GM21717 (cell line): ENCODE data around the gene CYP4V2.

Experiments
- ATAC-seq: cut with Tn5 transposase; IDR thresholded peaks from one replicate; pipeline ENCODE4 v1.9.1; 2021; ENCODE audit warnings: mild to moderate bottlenecking, moderate library complexity; ENCODE audit not compliant: unreplicated experiment

The CYP4V2 gene

DNA sequence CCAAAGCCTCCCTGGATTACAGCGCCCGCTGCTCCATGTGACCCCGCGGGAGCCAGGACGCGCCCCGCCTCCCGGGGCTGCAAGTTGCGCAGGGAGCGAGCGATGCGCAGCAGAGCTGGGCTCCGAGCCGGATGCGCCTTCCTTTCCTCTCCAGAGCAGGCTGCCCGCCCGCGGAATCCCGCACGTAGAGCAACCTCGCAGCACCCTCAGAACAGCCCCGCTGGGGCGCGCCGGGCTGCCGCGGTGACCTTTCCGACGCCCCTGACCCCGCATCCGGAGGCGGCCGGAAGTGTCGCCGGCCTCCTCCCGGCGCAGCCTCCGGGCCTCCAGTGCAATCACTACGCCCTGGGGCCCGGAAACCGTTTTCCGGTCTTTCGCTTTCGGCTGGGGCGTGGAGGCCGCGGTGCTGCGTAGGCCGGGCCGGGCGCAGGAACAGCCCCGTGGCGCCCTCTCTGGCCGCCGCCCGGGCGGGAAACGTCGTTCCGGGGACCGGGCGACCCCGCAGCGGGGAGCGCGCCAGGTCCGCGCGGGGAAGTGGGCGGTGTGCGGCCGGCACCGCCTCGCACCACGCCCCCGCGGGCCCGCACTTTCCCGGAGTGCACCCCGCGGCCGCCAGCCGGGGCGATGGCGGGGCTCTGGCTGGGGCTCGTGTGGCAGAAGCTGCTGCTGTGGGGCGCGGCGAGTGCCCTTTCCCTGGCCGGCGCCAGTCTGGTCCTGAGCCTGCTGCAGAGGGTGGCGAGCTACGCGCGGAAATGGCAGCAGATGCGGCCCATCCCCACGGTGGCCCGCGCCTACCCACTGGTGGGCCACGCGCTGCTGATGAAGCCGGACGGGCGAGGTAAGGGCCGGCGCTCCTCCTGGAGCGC is at the start of gene CYP4V2:
Gene CYP4V2, plus strand, starts transcription at position 368 of the 866 bp plus-strand sequence. Its CDS starts 257 bp downstream, at position 625.
- ATAC-seq = peak; percentile 92

DNA sequence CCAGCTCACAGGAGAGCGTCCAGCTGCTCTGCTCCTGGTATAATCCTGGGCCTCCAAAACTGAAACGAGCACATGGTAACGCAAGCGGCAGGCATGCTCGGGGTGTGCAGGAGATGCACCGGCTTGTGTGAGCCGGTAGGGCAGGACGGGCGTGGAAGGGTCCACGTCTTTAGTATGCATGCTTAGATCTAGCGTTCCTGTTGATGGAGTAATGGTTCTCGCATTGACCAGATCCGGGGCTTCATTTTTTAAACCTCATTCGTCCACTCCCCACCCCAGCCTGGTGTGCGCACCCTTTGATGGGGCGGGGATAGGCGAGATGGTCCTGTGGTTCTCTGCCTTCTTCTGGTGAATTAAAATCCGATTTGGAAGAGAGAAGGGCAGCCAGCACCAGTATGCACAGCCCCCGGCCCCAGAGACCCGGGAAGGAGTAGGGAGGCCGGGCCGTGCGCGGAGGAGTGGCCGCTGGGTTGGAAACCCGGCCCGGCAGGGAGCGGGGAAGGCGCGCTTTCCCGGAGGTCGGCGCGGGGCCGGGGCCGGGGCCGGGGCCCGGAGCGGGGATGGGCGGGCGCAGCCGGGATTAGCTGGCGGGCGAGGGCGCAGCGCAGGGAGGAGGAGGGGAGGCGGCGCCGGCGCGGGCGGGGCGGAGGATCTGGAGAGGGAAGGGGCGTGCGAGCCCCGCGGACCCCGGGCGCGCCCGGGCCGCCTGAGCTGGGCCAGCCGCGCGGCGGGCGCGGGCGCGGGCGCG is 47.0 kb upstream of the CYP4V2 start:
- ATAC-seq = no peak

DNA sequence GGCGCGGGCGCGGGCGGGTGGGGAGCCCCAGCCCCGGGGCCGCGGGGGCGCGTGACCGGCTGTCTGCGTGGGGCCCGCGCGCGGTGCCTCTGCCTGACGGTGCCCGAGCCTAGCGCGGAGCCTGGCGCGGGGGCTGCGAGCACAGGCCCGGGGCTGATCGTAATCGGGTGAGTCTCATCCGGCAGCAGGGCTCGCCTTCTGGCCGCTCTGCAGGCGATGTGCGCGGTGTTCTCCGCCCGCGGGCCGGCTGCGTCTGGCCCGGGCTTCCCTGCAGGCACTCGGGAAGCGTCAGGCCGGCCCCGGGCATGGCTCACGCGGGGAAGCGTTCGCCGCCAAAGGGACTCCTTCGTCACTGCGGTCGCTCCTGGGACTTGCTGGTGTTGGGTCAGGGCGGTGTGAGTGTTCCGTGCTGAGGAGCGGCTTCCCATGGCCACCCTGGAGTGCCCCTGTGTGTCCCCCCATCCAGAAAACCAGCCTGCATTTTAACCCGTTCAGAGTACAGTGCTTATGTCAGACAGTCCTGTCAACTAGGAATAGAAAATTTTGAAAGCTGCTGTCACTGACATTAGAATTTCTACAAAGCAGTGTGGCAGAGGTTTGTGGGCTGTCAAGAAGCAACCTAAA is 46.3 kb upstream of the CYP4V2 start:
- ATAC-seq = no peak

DNA sequence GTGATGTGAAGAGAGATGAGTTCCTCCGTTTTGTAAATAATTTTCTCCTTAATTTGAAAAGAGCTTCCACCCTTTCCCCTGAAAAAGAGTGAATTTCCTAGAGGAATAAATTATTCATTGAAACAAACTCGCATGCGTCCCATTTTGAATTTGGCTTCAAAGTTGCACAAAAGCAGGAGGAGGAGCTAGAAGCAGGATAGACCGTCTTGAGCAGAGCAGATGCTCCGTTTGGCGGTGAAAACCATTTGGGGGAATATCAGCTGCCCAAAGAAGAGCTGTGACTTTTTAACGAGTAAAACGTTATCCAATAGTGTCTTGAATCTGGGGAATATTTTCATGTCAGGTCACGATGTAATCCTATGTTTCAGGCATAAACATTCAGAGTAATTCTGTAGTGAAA is 44.9 kb upstream of the CYP4V2 start:
- no peak for ATAC-seq

DNA sequence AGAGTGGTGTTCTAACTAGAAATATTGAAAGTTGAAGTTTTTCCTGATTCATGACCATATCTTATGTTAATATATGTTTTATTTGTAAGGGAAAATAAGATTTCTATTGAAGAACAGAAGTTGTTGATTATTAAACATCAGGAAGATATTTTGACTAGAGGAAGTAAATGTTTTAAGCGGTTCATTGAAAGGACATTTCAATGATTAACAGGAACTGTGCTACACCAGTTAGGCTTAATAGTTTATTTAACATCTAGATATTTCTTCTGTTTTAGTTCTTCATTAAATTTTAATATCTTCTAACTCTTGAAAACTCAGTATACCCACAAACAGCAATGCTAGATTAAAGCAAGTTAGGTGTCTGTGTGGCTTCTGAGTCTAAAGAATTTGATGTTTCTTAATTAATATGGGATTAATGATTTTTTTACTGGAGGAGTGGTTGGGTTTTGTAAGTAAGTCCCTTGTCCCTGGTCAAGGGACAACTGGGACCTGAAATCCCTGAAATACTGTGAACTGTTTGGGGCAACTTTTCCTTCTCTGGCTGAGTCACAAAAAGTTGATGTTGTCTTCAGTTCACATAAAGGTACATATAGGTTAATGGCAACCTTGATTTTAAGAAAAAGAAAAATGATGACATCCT is 42.9 kb upstream of the CYP4V2 start:
- no peak for ATAC-seq

DNA sequence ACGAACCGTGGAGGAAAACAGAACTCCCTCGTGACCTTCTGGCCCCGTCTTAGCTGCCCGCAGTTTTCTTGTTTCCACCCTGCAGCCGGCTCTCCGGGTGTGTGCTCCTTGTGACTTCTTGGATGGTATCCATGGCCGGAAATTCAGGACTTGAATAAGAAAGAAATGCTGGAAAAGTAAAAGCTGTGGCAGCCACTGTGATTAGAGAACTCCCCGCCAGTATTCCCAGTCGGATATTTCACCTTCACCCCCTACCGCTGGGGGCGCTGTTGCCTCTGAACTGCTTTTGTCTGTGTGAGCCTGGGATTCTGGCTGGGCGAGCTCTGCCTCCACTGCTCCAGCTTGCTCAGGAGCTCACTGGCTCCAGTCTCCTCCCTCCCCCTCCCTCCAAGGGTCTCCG is 41.5 kb upstream of the CYP4V2 start:
- no peak for ATAC-seq

DNA sequence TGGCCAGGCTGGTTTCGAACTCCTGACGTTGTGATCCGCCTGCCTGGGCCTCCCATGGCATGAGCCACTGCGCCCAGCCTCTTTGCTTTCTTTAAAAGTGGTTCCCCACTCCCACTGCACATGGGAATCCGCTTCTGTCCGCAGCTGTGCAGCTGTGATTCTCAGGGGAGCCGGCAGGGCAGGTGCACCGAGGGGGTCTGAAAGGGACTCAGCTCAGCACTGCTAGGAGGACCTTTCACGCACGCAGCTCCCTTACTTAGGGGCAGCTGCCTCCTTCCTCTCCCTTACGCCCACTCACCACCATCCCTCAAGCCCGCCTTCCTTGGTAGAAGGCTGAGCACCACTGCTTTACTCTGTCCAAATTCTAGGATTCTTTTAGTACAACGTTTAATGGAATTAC is 40.4 kb upstream of the CYP4V2 start:
- ATAC-seq = no peak

DNA sequence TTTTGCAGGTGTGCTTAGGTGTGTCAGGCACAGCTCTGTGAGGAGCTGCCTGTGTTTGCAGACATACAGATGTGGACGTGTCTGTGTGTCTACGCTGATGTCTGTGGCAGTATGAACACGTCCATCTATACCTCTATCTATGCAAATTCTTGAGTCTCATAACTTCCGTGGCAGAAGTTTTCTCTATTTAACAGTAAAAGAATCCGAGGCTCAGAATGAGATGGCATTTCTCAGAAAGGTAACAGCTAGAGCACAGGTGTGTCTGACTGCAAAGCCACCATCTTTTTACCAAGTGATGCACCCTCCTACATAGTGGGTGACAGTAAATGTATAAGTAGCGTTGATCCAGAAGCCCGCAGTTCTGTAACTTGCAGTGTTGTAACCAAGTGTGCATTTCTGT is 39.9 kb upstream of the CYP4V2 start:
- no peak for ATAC-seq

DNA sequence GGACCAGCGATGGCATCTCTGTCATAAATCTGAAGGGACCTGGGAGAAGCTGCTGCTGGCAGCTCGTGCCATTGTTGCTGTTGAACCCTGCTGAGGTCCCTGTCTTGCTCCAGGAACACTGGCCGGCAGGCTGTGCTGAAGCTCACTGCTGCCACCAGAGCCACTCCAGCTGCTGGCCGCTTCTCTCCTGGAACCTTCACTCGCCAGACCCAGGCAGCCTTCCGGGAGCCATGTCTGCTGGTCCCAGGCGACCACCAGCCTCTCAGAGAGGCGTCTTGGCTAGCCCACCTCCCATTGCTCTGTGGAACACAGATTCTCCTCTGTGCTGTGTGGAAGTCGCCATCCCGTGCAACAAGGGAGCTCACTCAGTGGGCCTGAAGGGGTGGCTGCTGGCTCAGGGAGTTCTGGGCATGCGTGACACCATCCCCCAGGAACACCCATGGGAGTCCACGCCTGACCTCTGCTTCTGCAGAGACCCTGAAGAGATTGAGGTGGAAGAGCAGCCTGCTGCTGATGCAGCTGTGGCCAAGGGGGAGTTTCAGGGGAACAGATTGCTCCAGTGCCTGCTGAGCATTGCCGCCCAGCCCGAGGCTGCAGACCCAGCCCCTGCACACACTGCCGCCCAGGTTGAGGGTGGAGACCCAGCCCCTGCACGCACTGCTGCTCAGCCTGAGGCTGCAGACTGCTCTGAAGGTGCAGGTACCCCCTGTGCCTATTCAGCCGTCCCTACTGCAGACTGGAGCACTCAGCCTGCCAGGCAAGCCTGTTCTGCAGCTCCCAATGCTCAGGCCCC is 33.1 kb upstream of the CYP4V2 start:
- no peak for ATAC-seq

DNA sequence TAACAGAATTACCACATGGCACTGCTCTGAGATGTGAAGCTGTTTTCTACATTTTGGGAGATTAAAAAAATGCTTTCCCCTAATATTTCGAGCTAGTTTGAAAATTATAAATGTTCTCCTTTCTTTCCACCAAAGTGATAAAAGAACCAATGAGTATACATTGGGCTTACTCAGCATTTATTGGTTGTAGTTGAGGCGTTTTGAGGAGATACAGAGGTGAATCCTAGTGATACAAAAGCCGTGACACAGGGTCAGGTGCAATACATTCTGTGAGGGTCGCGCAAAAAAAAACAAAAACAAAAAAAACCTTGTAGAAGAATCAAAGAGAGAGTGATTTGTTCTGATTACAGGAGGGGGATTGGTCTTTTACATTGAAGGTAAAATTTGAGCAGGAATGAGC is 32.4 kb upstream of the CYP4V2 start:
- ATAC-seq = no peak

DNA sequence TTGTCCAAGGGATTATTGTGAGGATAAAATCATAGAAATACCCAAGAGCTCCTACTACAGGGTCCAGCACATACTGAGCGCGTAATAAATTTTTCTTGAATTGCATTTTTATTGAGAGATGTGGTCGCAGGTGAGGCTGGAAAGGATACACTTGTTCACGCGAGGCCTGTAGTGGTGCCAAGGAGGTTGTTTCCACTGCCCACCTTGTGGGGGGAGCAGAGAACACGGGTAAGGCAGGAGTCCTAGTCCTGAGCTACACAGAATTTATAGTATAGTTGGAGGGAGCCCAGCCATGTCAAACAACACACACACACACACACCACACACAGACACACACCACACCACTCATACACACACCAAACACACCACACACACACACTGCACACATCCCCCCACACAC is 31.8 kb upstream of the CYP4V2 start:
- no peak for ATAC-seq

DNA sequence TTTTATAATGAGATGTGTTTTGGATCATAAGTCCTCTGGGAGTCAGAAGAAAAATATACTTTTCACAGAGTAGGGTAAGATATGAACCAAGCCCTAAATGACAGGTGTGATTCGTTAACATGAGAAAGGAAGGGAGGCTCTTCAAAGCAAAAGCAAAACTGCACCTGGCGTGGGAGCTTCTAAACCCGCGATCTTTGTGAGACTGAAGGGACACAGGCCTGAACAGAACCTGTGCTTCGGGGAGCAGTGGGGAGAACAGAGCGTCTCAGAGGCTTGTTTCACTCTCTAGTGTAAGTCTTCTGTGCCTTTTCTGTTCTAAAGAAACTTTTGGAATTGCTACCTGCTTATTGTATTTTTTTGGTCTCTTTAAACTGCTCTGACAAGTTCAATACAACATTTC is 30.2 kb upstream of the CYP4V2 start:
- ATAC-seq = peak; percentile 98

DNA sequence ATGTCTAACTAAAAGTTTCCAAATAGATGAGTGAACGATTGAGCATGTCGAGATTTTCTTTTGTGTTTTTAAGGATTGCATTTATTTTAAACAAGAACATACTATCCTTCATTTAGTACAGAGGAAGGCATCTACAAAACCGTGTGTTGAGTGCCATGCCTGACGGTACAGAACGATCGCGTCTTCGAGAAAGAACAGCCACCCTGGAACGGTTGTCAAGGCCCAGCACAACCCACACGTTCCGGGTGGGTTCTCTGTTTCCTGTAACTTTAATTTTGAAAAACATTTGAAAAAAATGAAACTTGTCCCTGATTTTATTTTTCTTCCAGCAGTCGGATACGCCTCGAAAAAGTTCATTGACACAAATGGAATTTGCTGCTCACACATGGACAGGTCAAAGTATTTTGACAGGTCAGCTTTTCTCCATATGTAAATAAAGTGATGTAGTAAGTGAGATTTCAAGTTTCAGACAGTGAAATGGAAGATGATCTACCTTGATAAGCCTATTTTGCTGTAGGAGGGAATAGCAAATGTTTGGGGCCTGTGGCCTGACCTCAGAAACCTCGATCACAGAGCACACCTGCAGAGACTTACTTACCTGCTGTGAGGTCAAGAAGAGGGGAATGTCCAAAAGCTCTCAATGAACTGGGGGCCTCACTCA is 24.4 kb upstream of the CYP4V2 start:
- ATAC-seq = no peak

DNA sequence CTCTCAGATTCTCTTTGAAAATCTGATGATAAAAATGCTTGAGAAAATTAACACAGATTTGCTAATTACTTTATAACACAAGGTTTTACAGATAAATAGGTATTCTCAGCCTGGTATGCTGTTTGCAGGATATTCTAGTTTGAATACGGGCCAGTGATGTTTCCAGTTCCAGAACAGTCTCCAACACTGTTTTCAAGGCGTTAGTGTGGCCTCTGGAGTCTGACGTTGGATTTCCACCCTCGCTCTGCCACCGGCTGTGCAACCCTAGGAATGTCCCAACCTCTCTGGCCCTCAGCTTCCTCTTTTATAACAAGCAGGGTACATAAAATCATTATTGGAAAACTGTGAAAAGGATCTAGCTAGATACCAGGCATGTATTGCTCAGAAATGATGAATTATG is 23.8 kb upstream of the CYP4V2 start:
- no peak for ATAC-seq

DNA sequence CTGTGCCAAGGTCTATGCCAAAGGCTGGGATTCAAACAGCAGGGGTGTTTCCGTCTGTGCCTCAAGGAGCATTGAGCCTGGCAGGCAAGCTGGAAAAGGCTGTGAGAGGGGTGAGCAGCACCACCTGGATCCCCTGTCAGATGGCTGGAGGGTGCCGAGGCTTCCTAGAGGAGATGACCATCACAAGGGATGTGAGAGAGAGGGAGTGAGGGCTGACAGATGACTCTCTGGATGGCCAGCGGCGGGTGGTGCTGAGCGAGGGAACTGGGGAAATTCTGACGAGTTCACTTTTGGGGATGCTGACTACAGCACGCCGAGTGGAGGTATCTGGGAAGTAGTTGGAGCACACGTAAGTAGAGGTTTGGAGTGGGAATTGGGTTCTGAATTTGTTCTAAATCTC is 22.6 kb upstream of the CYP4V2 start:
- no peak for ATAC-seq

DNA sequence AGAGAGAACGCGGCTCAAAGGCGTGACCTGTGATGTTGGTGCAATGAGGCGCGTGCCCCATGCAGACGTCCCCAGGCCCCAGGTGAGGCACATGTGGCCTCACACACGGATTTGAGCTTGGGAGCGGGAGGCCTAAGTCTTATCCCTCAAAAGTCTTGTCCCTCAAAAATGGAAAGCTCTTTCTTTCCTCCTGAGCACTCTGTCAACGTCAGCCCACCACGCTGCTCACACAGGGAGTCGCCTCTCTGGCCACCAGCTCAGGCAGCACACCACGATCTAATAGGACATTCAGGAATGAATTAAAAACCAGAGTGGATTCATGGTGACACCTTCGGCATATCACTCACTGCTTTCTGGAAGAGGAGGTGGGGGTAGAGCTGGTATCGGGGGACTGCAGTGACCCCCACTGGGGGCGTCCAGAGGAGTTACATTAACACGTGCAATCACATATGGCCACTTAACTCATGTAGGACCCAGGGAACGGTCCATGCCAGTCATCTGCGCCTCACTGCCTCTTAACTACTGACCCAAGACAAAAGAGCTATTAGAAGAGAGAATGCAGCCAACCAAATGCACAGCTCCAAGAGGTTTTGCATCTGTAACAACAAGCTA is 21.9 kb upstream of the CYP4V2 start:
- ATAC-seq = no peak

DNA sequence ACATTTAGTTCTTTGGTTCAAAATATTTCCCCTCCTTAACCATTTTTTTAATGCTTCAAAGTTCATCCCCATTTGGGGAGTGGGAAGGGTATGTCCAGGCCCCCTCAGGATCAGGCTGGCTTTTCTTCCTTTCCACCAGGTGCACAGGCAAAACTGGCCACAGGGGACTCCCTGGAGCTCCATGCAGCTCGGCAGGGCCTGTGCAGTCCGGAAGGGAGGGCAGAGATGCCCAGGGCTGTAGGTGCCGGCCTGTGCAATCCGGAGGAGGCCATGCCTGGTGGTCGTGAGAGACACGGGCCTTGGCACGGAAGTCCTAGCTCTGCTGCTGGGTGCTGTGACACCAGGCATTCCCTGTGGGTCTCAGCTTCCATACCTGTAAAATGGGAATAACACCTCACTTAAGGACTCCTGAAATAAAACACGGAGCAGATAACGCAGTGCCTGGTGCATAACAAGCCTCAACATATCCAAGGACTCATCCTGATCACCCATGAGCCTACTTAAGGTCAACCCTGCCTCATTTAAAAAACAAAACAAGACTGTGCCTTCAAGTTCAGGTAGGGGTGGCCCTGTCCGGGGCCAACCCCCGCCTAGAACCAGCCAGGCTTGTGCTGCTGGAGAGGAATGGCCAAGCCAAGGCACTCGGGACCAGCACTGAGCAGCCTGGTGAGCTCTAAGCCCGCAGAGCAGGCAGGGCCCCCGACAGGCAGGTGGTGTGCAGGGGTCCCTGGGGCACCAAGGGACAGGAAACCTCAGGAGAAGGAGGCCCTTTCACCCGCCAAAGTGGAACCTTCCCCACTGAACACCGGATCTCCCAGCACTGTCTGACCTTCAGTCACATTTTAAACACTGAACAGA is 21.2 kb upstream of the CYP4V2 start:
- no peak for ATAC-seq

DNA sequence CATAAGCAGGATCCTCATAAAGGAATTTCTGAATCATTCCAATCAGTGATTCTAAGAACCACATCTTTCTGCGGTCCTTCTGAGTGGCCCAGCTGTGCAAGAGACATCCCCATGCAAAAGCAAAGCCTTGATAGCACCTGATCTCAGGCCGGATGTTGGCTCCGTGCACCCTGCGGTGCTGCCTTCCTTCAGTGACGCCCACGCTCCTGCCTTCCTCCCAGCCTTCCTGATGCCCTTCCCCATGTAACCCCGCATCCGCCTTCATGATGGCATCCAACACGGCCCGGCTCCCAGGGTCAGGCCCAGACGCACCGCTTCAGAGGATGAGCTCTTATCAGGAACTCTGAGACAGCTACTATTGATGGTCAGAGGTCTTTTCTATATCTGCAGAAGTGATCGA is 20.4 kb upstream of the CYP4V2 start:
- ATAC-seq = no peak

DNA sequence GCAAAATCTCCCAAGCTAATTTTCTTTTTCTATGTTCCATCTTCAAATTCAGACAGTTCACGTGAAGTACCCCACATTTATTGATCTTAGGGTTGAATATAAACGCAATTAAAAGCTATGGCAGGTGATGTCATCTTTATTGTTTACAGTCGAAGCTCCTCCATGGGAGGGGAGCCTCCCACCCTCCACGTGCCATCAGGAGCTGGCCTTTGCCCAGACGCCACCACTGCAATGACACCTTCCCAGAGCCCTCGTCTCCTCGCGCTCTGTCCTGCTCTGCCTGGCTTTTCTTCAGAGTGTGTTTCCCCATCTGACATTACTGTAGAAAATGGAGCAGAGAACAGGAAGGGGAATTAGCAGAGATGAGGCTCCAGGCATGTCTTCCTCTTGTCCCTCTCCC is 18.8 kb upstream of the CYP4V2 start:
- ATAC-seq = no peak
